Measurements from ENCODE around the gene IGSF10.
A peak's percentile ranks its signal among the peaks of the same experiment; 100 is the strongest.

IGSF10 gene

GRCh38 chr3:151430821-151431484, 29.9 kb downstream of the IGSF10 start:
- TF ChIP-seq ZFX (IDR thresholded peaks at IDR 0.05; ENCODE audit: borderline replicate concordance) (no peak), CTCF (IDR thresholded peaks at IDR 0.05) (no peak)
- no peak overlapping the region for H3K27ac ChIP-seq

- H3K27ac ChIP-seq: no peak overlapping the region
Measured at GRCh38 chr3:151428386-151428785, 32.5 kb downstream of the IGSF10 start.

GRCh38 chr3:151426341-151426657, 34.6 kb downstream of the IGSF10 start:
- TF ChIP-seq ZFX (IDR thresholded peaks at IDR 0.05; ENCODE audit: borderline replicate concordance): no peak
- peak; percentile 20; the same call in 1 of the 2 replicates for TF ChIP-seq CTCF (IDR thresholded peaks at IDR 0.05)
- no peak overlapping the region for H3K27ac ChIP-seq

More at GRCh38 chr3:151428386-151428785, 32.5 kb downstream of the IGSF10 start:
- TF ChIP-seq ZFX (IDR thresholded peaks at IDR 0.05; ENCODE audit: borderline replicate concordance): no peak
- no peak for TF ChIP-seq CTCF (IDR thresholded peaks at IDR 0.05)

- TF ChIP-seq ZFX (IDR thresholded peaks at IDR 0.05; ENCODE audit: borderline replicate concordance): no peak
- TF ChIP-seq CTCF (IDR thresholded peaks at IDR 0.05): peak; percentile 41
- no peak overlapping the region for H3K27ac ChIP-seq
Measured at GRCh38 chr3:151425627-151426340, 35.1 kb downstream of the IGSF10 start.

- no peak overlapping the region for H3K27ac ChIP-seq
- TF ChIP-seq CTCF (IDR thresholded peaks at IDR 0.05): no peak
- no peak for TF ChIP-seq ZFX (IDR thresholded peaks at IDR 0.05; ENCODE audit: borderline replicate concordance)
Measured at GRCh38 chr3:151423091-151423490, 37.8 kb downstream of the IGSF10 start.

GRCh38 chr3:151421938-151422337, 38.9 kb downstream of the IGSF10 start:
- H3K27ac ChIP-seq: no peak overlapping the region
- no peak for TF ChIP-seq CTCF (IDR thresholded peaks at IDR 0.05)
- TF ChIP-seq ZFX (IDR thresholded peaks at IDR 0.05; ENCODE audit: borderline replicate concordance): no peak

GRCh38 chr3:151419806-151420205, 41.1 kb downstream of the IGSF10 start:
- TF ChIP-seq ZFX (IDR thresholded peaks at IDR 0.05; ENCODE audit: borderline replicate concordance): no peak
- no peak for TF ChIP-seq CTCF (IDR thresholded peaks at IDR 0.05)
- H3K27ac ChIP-seq: no peak overlapping the region
